ENCODE measurements around the gene CPSF3. TPM values are rescaled to one million over a fixed set of nuclear protein-coding genes. Genes with fewer than 3 reads are reported as not detected.
A peak's percentile ranks its signal among the peaks of the same experiment; 100 is the strongest.

The CPSF3 gene
- total RNA-seq, 4 donors from 2014 or later: 17.9 to 24.4 (median 20.7) TPM

DNA sequence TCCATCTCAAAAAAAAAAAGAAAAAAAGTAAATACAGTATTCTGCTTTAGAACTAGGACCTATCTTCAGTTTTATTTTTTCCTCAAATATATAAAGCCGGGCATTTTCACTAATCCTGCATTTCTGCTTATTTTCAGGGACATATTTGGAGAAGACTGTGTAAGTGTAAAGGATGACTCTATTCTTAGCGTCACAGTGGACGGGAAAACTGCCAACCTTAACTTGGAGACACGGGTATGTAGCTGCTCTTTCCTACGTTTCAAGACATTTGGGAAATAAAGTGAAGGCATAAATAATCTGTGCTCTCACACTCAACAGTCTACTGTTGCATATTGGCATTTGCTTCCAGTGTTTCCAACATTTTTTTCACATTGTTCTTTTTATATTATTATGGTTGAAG, 47.8 kb downstream of the CPSF3 start:
- no peak for DNase-seq (ENCODE audit: low spot score)
- TF ChIP-seq, protein P1, sequence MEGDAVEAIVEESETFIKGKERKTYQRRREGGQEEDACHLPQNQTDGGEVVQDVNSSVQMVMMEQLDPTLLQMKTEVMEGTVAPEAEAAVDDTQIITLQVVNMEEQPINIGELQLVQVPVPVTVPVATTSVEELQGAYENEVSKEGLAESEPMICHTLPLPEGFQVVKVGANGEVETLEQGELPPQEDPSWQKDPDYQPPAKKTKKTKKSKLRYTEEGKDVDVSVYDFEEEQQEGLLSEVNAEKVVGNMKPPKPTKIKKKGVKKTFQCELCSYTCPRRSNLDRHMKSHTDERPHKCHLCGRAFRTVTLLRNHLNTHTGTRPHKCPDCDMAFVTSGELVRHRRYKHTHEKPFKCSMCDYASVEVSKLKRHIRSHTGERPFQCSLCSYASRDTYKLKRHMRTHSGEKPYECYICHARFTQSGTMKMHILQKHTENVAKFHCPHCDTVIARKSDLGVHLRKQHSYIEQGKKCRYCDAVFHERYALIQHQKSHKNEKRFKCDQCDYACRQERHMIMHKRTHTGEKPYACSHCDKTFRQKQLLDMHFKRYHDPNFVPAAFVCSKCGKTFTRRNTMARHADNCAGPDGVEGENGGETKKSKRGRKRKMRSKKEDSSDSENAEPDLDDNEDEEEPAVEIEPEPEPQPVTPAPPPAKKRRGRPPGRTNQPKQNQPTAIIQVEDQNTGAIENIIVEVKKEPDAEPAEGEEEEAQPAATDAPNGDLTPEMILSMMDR (IDR thresholded peaks at IDR 0.05): no peak
- no peak for ATAC-seq (ENCODE audit: low FRiP score)

DNA sequence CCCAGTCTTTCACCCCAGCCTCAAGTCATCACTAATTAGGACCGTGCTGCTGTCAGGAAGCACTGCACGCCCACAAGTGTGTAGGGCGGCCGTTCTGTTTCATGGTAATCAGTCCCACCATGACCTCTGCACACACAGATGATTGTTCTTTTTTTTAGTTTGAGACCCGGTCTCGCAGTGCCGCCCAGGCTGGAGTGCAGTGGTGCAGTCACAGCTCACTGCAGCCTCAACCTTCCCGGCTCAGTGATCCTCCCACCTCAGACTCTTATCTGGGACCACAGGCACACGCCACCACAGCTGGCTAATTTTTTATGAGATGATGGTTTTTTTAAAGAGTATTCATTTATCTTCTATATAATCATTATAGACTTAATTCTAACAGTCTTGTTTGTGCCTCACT, 49.1 kb downstream of the CPSF3 start:
- TF ChIP-seq, protein P1 (IDR thresholded peaks at IDR 0.05): no peak
- no peak for DNase-seq (ENCODE audit: low spot score)
- no peak for ATAC-seq (ENCODE audit: low FRiP score)

DNA sequence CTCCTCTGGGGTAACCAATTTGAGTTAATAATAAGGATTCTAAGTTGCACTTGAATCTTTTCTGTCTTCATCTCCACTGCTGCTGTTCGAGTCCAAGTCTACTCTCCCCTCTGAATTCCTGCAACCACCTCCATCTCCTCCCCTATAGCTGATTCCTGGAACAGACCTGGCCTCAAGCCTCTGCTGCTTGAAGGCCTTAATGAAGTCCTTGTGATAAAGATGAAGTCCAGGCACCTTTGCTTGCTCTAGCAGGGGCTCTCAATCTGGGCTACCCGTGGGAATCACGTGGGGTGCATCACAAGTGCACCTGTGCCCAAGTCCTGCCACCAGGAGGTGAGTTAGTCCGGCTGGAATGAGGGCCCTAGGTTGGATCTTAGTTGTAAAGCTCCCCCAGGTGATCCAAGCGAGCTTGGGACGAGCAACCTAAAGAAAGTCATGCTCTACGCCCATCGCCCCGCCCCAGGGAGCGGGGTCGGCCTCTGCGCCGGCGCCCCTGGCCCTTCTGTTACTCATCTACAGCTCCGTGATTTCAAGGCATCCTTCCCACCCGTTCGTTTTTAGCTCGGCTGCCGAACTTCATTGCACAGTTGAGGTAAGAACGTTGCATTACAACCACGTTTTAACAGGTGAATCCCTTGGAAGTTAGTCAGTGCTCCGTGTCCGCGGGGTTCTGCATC, 50.0 kb downstream of the CPSF3 start:
- TF ChIP-seq, protein P1 (IDR thresholded peaks at IDR 0.05): no peak
- DNase-seq (ENCODE audit: low spot score): no peak
- no peak for ATAC-seq (ENCODE audit: low FRiP score)

- peak; percentile 30 for DNase-seq (ENCODE audit: low spot score)
- peak; percentile 50 for ATAC-seq (ENCODE audit: low FRiP score)
- TF ChIP-seq, protein P1 (IDR thresholded peaks at IDR 0.05): no peak
These were observed 50.5 kb downstream of the CPSF3 start for GRCh38 chr2:9473985-9474360.

- ATAC-seq (ENCODE audit: low FRiP score) (peak; percentile 80), DNase-seq (ENCODE audit: low spot score) (no peak)
- TF ChIP-seq, protein P1 (IDR thresholded peaks at IDR 0.05): no peak
These were observed 51.1 kb downstream of the CPSF3 start, which contains the start of gene IAH1 for GRCh38 chr2:9474361-9475057. Gene IAH1, plus strand, starts transcription at chr2:9474551. Its CDS starts 16 bp downstream, at chr2:9474567.

DNA sequence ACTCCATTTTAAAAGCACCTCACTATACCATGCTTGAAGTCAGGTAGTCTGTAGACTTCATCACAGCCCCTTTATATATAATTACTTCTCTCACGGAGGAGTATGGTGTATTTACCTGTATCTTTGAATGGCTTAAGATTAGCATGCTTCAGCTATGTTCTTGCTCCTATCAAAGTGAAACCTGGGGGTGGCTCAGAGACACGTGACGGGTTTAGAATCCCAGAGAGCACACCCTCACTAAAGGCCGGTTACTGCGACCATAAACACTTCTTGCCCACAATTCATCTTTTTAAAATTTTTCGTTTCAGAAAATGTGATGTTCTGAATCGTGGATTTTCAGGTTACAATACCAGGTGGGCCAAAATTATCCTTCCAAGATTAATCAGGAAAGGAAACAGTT, 54.5 kb downstream of the CPSF3 start:
- TF ChIP-seq, protein P1 (IDR thresholded peaks at IDR 0.05): no peak
- ATAC-seq (ENCODE audit: low FRiP score): no peak
- DNase-seq (ENCODE audit: low spot score): no peak

- TF ChIP-seq, protein P1 (IDR thresholded peaks at IDR 0.05): no peak
- DNase-seq (ENCODE audit: low spot score) (no peak), ATAC-seq (ENCODE audit: low FRiP score) (no peak)
These were observed 55.1 kb downstream of the CPSF3 start for GRCh38 chr2:9478526-9478925.

Measured in omental fat pad (tissue), 4 donors.